AG04449 (cell line): ENCODE results near the gene HIGD2A.
"Not testable (repeated sequence)": the region's sequence is repeated elsewhere in the genome, so short reads cannot be mapped to it uniquely, and the experiment has no call there.

Experiments used
- CTCF ChIA-PET: fragments of 350-600 bp; formaldehyde crosslinking; extraction: SDS; loops from one replicate; lab custom pipeline; 2021; ENCODE audit warnings: antibody characterized with exemption; lab: Yijun Ruan, JAX
- POLR2A ChIA-PET: fragments of 400-600, 350-600 bp; formaldehyde crosslinking; extraction: SDS; loops from one replicate; lab custom pipeline; 2020; ENCODE audit warnings: antibody characterized with exemption, inconsistent platforms; lab: Yijun Ruan, JAX
- DNase-seq: peaks from one replicate; pipeline ENCODE4 v3.0.0-alpha.2; 2010; ENCODE audit warnings: low read depth, low spot score
- H3K4me3 ChIP-seq: 2 replicates; pipeline ENCODE4 v1.5.1; 2011; ENCODE audit warnings: low read depth, mild to moderate bottlenecking, control low read depth, low read length
- TF ChIP-seq, protein P1 (sequence below): IDR thresholded peaks from one replicate; pipeline ENCODE4 v1.5.1; 2011; ENCODE audit warnings: mild to moderate bottlenecking, moderate library complexity, low read length, control low read depth, inconsistent platforms; ENCODE audit not compliant: insufficient read depth; ENCODE audit errors: missing control alignments

Gene HIGD2A

DNA sequence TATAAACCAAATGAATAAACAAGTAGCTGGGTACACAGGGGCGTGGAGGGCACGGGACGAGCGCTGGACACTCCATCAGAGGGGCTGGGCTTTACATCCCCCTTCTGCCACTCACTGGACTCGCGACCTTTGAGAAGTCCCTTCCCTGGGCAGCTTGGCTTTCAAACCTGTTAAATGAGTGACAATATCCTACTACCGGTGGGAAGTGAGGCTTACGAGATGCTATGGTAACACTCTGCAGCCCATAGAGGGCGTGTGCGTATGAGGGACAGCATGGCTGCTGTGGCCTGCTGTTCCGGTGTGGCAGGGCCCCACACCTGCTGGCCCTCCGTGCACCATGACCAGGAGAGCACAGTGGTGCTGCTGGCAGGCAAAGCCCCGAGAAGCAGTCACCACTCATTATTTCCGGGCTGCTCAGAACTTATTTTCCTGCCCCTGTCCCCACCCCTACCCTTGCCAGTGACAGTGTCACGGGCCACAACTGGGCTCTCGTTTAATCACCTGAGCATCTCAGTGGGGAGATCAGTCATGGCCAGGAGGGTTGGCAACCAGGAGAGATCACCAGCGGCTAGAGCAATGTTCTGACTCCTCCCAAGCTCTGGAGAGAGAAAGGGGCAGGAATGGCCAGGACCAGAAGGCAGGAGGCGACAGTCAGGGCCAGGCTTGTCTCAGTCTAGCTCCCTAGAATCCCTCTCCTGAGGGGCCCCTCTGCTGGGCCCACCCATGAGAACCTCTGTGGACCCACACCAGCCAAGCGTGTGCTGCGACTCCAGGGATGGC is 17.3 kb downstream of the HIGD2A start:
- ChIA-PET CTCF (interaction anchor here (0.8 to 5.2 kb wide), 5 partner anchors 10 to 104 kb away, joined by 3 to 26 read pairs (median 3); partner anchors contain the start of gene CLTB), POLR2A (no interaction called here)
- no peak for DNase-seq
- TF ChIP-seq, protein P1, sequence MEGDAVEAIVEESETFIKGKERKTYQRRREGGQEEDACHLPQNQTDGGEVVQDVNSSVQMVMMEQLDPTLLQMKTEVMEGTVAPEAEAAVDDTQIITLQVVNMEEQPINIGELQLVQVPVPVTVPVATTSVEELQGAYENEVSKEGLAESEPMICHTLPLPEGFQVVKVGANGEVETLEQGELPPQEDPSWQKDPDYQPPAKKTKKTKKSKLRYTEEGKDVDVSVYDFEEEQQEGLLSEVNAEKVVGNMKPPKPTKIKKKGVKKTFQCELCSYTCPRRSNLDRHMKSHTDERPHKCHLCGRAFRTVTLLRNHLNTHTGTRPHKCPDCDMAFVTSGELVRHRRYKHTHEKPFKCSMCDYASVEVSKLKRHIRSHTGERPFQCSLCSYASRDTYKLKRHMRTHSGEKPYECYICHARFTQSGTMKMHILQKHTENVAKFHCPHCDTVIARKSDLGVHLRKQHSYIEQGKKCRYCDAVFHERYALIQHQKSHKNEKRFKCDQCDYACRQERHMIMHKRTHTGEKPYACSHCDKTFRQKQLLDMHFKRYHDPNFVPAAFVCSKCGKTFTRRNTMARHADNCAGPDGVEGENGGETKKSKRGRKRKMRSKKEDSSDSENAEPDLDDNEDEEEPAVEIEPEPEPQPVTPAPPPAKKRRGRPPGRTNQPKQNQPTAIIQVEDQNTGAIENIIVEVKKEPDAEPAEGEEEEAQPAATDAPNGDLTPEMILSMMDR = no peak
- H3K4me3 ChIP-seq = no peak overlapping the region

DNA sequence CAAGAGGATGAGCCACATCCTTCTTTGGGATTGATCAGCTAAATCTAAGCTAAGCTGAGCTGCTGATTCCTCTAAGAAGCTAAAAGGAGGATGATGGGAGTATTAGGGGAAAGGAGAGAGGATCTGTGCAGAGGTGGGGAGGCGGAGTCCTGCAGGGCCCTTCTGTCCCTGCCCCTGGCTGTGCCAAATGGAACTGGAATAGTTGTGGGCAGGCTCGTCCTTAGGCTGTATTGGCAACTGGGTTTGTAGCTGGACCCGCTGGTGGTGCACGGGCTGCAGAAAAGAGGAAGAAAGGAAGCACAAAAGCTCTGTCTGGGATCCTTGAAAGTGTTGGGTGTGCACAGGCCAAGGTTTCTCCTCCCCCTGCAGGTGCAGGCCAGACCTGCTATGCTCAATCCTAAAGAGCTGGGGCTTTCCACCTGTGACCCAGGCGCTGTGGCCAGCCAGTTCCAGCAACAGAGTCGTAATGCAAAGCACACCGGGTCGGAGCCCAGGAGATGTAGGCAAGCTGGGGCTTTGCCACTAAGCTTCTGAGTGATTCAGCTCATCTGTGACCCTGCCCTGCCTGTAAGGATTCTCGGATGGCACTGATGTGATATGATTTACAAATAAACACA is 18.0 kb downstream of the HIGD2A start:
- POLR2A ChIA-PET = no interaction called here
- no peak overlapping the region for H3K4me3 ChIP-seq
- TF ChIP-seq, protein P1 = no peak
- no peak for DNase-seq
- CTCF ChIA-PET = interaction anchor here (0.8 to 5.2 kb wide), 3 partner anchors 10 to 41 kb away, joined by 3 to 26 read pairs (median 6); partner anchors contain the start of gene CLTB

DNA sequence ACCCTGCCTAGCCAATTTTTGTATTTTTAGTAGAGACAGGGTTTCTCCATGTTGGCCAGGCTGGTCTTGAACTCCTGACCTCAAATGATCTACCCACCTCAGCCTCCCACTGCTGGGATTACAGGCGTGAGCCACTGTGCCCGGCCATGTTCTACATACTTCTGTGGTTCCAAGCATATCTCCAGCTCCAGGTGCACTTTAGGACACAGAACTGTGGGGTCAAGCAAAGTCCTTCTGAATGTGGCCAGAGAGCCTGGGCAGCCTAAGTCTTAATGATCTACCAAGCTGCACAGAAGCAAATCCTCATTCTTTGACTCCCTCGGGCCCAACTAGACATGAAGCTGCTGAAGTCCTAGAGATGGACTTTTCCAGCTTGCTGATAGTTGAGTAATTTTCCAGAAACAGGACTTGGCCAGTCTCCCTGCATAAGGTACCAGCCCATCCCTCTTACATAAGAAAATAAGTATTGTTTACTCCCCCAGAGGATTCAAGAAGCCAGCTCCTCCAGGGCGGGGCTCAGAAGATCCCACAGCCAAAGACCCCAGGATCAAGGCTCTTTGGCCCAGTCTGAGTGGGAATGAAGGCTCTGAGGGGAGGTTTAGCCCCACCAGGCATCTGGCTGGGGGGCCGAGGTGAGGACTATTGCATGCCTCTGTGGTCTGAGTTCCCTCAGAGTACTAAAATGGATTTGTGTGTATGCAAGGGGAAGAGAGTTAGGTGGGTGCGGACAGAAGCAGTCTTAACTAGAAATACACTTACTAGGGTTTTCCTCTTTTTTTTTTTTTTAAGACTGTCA is 19.1 kb downstream of the HIGD2A start:
- TF ChIP-seq, protein P1 = no peak
- H3K4me3 ChIP-seq = no peak overlapping the region
- no peak for DNase-seq
- CTCF ChIA-PET = interaction anchor here (0.8 to 5.2 kb wide), 4 partner anchors 8 to 40 kb away, joined by 3 to 26 read pairs (median 5); partner anchors contain the start of gene CLTB
- POLR2A ChIA-PET = no interaction called here

DNA sequence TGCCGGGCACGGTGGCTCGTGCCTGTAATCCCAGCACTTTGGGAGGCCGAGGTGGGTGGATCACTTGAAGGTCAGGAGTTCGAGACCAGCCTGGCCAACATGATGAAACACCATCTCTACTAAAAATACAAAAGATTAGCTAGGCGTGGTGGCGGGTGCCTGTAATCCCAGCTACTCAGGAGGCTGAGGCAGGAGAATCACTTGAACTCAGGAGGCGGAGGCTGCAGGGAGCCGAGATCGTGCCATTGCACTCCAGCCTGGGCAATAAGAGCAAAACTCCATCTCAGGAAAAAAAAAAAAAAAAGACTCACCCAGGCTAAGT is 19.7 kb downstream of the HIGD2A start:
- DNase-seq, H3K4me3 ChIP-seq, POLR2A ChIA-PET: not testable (repeated sequence)
- CTCF ChIA-PET = interaction anchor here (0.8 to 5.2 kb wide), 2 partner anchors 8 to 38 kb away, joined by 3 to 26 read pairs; partner anchors contain the start of gene CLTB

DNA sequence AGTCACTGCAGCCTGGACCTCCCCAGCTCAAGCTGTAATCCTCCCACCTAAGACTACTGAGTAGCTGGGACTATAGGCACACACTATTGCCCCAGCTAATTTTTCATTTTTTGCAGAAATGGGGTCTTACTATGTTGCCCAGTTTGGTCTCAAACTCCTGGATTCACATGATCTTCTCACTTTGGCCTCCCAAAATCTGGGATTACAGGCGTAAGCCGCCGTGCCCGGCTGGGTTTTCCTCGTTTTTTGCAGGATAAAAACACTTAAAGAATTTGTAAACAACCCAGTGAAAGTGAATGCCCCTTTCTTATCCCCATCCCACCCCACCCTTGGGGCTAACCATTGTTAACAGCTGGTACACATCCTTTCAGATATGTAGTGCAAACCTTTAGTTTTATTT is 20.0 kb downstream of the HIGD2A start:
- ChIA-PET POLR2A (no interaction called here), CTCF (interaction anchor here (5.2 kb wide), 1 partner anchor 8 kb away, joined by 26 read pairs; the partner anchor contains the start of gene CLTB)
- DNase-seq = no peak
- TF ChIP-seq, protein P1 = no peak
- H3K4me3 ChIP-seq = no peak overlapping the region

DNA sequence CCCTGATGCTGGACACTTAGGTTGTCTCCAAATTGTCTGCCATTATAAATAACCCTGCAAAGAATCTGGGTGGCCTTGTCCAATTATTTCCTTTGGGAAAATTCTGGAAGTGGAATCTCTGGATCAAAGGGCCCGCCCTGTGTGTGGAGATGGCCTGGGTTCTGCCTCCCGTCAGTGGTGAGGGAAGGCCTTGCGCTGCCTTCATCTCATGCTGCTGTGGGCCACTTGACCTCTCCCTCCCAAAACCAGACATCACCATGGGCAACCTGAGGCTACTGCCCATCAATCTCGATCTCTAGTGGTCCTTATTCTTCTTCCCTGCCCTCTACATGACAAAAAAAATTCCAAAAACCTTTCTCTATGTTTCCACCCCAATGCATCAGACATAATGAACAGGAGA is 21.2 kb downstream of the HIGD2A start:
- TF ChIP-seq, protein P1 = no peak
- ChIA-PET CTCF (interaction anchor here (1.0 to 1.7 kb wide), 3 partner anchors 38 to 249 kb away, joined by 3 to 6 read pairs (median 5); partner anchors contain the start of gene FAF2), POLR2A (interaction anchor here (0.6 kb wide), 1 partner anchor 899 kb away, joined by 3 read pairs; no protein-coding TSS in a partner anchor)
- H3K4me3 ChIP-seq = no peak overlapping the region
- DNase-seq = no peak
